NCI-H1092 treated with DMSO at 0.1 percent for 48 hours (cell line): Measurements from ENCODE around the gene NFS1.
"Not testable (repeated sequence)": the region's sequence is repeated elsewhere in the genome, so short reads cannot be mapped to it uniquely, and the experiment has no call there.

Experiments used
- DNase-seq: peaks from one replicate; lab custom pipeline; 2025; lab: John Stamatoyannopoulos, UW

The NFS1 gene

DNA sequence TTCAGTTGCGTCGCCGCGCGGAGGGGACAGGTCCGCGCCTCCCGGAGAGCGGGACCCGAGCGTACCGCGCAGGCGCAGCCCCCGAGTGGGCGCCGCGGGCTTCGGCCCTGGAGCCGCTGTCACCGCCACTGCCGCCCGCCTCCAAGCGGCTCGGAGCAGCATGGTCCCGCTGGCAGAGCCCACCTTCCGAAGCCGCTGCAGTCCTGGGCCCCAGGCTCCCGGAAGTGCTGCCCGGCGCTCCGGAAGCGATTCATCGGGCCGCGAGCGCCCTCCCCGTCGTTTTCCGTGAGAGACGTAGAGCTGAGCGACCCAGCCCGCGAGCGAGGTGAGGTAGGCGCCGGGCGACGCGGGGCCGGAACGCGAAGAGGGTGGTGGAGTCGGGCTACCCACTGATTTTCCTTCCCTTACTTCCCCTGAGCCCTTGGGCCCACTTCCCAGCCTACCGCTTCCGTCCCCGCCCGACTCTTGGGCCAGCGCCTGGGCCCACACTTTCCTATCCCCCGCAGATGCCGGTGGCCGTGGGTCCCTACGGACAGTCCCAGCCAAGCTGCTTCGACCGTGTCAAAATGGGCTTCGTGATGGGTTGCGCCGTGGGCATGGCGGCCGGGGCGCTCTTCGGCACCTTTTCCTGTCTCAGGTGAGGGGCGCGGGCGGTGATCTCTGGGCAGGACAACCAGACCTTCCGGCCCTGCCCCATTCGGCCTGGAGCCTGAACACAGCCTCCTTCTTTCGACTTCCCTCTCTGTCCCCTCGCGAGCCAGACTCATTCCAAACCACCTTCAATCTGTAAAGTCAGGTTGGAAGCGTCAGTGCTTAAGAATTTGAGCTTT is at the start of gene NFS1, which contains the start of gene ROMO1:
Gene NFS1 (minus strand): TSS at position 226 of the 830 bp plus-strand sequence. CDS start 64 bp downstream, at position 162.
Gene ROMO1 (plus strand): TSS at position 279 of the 830 bp plus-strand sequence. CDS start 228 bp downstream, at position 507.
- DNase-seq: peak; percentile 89

DNA sequence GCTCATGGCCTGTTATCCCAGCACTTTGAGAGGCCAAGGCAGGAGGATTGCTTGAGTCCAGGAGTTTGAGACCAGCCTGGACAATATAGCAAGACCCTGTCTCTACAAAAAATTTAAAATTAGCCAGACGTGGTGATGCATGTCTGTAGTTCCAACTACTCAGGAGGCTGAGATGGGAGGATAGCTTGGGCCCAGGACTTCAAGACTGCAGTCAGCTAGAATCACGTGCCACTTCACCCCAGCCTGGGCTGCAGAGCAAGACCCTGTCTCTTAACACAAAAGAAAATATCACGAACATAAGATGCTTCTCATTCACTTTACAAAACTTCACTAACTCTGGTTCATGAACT is 45.3 kb upstream of the NFS1 start:
- DNase-seq: not testable (repeated sequence)

DNA sequence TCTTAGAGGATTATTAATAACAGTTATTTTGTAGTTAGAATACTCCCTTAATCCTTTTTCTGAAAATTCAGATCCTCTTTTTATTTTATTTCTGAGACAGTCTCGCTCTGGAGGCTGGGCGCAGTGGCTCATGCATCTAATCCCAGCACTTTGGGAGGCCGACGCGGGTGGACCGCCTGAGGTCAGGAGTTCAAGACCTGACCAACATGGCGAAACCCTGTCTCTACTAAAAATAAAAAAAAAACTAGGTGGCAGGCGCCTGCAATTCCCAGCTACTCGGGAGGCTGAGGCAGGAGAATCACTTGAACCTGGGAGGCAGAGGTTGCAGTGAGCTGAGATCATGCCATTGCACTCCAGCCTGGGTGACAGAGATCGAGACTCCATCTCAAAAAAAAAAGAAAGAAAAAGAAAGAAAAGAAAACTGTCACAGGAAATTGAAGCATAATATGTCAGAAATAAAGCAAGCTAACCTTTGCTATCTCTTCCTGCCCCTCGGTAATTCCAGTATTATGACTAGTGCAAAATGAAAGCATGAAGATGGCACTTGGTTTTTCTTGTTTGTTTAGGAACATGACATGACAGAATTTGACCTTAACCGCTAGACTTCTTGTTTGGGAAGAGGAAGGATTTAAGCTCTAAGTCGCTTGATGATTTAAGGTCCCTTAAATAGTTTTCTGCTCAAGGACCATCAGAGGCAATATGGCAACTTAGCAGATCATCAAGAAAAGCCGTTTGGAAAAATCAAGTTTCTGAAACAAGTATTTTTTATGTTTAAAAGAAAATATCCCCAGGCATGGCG is 44.7 kb upstream of the NFS1 start:
- DNase-seq: no peak

DNA sequence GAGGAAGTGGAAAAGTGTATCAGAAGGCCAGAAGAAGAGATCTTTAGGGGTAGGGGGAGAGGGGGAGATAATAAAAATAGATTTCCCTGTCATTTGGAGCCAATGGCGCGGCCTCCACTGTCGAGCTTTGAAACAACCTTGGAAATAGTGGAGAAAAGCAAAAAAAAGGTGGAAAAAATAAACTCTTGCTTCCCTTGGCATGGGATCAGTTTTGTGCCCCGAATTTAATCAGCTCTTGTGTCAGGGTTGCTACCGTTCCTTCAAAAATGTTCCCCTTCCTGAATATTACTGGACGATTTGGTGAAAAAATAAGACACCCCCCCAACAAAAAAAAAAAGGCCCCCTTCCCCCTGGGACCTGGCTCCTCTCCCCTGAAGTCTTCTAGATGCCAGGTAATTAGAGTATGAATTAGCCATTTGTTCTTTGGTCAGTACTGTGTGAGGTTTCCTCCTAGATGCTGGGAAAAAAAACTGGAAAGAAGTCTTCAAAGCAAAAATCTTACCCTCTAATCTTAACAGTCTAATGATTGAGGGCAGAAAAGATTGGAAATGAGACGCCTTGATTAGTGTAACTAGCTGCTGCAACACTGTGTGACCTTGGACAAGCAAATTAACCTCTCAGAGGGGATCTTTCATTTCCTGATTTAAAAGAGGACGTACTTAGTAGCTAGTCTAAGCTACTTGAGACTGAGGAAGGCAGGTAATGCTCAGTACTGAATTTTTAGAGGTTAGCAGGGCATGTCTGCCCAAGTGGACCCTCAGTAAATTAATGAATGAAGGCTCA is 43.8 kb upstream of the NFS1 start:
- peak; percentile 44 for DNase-seq

DNA sequence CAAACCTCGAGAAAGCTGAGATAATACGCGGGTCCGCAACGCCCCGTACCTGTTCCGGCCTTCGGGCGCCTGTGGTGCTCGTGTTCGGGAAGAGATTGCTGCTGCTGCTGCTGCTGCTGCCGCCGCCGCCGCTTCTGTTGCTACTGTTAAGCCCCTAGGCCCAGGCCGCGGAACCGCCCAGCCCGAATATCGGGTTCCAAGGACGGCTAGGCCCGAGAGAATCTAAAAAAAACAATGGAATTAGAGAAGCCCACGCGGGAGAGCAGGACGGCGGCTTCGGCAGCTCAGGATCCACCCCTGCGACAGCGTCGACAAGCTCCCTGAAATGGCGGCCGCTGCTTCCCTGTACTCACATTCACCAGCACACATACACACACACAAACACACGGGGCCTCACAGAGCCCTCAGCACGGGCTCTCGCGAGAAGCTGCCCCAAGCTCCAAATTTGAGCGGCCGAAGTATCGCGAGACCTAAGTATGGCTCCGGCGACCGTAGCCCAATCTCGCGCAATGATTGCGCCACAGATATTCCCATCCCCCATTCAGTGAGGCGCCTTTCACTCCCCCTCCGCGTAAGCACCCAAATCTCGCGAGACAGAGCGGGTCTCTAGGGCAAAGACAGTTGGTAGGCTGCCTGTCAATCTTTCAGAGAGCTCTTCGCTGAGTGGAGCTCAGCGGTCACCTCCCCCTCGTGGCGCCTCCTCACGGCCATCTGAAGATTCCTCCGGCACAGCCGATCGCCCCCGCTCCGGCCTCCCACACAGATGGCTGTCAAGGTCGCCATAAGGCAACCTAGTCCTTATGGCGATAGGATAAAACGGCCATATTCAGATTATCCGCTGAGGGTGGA is 43.0 kb upstream of the NFS1 start, which contains the start of gene RBM39:
Gene RBM39 (minus strand): TSS at position 369 of the 849 bp plus-strand sequence. CDS start 1,386 bp downstream, outside the sequence.
- DNase-seq: peak; percentile 100

DNA sequence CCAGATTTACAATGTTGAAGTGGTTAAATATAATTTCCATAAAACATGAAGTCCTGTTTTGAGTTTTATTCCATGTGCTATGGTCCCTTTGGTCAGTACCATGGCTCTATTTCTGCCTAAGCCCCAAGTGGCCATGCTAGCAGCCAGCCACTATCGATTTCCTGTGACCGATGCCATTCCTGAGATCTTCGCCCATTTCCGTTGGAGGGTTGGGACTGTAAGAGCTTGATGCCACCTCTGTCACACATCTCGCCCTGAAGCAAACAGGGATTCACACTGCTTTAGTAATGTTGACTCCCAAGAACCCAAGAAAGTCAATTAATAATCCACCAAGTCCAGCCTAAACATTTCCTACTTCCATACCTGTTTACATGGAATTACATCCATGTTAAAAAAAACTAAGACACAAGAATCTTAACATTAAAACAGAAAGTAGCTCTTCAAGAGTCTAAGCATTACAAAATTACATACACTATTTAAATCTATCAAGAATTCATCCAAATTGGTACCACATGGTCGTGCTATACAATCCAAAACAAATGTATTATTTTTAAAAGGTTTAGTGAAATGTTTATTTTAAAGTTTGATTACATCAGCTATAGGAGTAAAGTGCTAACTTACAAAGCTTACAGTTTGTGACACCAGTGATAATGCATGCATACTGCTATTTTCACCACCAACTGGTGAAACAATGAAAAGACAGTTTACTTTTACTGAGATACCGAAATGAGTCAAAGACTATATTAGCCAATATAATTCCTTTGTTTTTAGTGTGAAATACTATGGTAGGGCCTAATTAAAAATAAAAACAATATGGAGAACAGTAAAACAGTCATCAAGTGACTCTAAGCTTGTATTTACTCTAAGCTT is 40.4 kb upstream of the NFS1 start:
- DNase-seq: no peak

DNA sequence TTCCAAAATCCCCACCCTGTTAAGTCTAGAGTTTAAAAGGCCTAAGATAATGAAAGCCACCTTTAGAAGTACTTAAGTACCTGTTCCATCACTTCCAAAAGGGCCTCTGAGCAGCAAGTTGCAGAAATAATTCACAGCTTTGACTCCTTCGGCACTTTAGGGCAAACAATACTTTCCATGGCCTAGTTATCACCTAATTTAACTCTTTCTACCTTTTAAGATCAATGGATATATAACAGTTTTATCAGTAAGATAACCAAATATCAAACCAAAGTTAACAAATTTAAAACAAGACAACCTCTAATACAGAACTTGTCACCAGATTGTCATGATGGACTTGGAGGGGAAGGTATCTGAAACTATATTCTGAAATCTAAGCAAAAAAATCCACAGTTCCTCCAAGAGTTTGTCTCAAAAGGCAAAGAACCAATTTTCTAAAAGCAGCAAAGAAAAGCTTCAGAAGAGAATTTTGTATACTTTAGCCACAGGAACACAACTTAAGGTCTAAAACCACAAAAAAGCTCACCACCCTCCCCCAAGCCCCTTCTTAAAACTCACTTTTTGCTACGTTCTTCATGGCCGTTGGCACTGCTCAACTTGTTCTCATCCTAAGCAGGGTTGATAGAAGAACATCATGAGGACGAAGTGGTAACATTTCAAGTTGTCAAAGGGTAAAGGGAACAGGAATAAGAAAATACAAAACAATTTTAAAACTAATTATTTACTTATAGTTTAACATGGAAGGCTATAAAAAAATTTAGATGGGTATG is 39.4 kb upstream of the NFS1 start:
- no peak for DNase-seq

DNA sequence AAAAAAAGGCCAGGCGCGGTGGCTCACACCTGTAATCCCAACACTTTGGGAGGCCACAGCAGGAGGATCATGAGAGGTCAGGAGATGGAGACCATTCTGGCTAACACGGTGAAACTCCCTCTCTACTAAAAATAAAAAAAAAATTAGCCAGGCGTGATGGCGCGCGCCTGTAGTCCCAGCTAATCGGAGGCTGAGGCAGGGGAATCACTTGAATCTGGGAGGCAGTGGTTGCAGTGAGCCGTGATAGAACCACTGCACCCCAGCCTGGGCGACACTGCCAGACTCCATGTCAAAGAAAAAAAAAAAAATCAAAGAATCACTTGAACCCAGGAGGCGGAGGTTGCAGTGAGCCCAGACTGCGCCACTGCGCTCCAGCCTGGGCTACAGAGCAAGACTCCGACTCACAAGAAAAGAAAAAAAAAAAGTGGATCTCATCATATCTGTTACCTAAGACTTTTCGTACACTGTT is 38.7 kb upstream of the NFS1 start:
- DNase-seq: no peak

DNA sequence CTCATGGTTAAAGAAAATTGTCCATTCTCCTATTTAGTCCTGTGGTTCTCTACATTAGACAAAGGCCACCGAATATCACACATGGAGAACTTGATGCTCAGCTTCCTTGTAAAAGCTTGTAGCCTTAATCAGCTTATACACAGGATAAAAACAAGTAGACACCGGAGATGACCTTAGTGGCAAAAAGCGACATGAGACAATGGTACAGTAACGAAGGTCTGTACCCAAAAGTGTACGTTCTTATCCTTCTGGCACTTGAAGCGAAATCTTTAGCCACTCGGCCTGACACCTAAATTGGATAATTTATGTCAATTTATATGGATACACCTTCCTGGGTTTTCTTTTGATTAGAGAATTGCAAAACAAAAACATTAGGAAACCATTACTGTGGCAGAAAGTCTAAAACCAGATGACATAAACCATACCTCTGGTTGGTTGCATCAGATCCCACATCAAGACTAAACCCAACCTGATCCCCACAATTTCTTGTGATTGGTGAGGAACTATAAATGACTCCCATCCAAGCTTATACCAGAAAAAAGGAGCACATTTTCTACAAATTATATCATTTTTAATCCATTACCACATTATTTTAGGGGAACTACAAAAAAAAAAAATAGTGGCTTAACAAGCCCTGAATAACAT is 36.8 kb upstream of the NFS1 start:
- no peak for DNase-seq

DNA sequence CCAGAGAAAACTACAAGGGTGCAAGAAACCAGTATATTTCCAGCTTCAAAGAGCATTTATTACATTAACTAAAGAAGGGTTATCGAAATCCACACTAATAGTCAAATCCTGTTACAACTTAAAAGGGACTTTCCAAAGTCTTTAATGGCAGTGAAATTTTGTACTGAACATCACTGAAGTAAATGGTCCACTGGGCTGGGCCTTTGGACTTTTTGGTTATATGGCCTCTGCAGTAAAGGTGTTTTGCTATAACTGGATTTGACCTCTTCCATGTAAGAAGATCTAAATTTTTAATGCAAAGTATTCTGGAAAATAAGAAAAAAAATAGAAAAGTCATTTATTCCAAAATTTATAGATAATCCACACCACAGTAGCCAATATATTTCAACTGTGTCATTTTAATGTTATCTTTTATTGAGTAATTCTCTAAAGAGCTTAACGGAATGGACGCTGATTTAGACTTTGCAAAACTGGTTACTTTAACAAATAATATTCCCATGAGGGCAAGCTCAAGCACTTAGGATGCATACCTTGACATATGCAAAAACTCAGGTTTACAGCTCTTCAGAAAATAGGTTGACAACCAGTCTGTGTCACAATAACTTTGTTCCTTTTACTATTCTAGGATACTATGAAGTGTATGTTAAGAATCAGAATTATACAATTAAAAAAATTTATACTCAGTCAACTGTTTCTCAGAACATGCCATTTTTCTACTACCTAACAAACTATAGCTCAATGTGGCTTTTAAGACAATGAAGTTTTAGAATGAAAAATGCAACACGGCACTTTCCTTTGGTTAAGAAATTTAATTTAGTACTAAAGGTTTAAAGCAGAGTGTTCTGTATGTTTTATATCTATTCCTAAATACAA is 35.9 kb upstream of the NFS1 start:
- no peak for DNase-seq

DNA sequence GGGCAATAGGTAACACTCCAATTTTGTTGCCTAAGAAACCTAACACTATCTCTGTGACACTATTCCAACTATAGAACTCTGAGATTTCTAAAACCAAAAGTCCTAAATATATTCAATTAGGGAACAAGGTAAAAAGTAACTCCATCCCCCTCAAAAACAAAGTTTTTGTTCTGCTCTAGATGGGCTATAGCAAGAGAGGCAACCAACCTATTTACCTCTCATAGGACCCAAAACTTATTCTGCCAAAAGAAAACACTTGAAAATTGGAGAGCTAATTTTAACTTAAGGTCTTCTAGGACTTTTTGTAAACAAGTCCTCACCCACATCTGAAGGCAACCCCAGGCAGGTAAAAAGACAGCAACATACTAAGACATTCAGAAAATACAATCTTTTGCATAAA is 35.2 kb upstream of the NFS1 start:
- DNase-seq: no peak

DNA sequence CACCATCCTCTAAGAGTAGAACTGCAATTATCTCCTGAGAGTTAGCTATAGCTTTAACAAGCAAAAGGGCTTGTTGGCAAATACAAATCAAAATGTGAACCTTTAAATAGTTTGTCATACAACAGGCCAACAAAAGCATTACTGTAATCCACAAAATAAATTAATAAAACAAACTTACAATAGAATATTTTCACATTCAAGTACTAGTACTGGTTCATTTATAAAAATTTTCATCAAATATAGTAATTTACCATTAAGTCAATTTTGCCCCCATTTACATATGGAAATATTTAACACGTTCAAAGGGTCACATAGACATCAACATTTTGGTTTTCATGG is 33.5 kb upstream of the NFS1 start:
- no peak for DNase-seq

DNA sequence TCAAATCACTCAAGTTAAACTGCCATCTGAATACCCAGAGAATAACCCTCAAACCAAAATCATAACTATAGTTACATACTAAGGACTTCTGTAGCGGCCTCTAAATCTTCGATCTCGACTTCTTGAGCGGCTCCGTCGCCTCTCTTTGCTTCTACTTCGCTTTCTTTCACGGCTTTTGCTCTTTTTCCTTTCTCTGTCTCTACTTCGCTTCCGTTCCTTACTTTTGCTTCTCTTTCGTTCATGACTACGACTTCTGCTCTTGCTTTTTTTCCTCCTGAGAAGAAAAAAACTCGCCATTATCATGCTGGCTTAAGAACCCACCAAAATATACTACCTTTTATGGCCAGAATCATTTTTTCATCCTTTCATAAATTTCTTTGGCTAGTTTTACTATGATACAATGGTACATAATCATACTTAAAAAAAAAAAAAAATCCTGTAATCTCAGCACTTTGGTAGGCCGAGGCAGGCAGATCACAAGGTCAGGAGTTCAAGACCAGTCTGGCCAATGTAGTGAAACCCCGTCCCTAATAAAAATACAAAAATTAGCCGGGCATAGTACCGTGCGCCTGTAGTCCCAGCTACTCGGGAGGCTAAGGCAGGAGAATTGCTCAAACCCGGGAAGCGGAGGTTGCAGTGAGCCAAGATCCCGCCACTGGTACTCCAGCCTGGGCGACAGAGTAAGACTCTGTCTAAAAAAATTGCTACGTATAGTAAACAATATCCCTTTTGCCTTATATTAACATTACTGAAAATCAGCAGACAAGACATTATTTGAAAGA is 32.9 kb upstream of the NFS1 start:
- no peak for DNase-seq

DNA sequence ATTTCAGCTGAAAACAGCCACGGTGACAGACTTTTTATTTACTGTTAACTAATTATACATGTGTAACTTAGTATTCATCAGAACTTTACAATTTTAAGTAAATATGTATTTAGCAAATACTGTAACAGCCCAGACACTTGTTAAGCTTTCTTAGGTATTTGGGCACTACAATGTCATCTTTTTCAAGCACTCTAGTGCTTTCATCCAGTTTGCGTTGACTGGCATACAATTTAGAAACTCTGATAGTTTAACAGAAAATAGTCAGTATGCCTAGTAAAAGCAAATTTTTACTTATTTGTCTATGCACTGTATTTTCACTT is 32.3 kb upstream of the NFS1 start:
- no peak for DNase-seq

DNA sequence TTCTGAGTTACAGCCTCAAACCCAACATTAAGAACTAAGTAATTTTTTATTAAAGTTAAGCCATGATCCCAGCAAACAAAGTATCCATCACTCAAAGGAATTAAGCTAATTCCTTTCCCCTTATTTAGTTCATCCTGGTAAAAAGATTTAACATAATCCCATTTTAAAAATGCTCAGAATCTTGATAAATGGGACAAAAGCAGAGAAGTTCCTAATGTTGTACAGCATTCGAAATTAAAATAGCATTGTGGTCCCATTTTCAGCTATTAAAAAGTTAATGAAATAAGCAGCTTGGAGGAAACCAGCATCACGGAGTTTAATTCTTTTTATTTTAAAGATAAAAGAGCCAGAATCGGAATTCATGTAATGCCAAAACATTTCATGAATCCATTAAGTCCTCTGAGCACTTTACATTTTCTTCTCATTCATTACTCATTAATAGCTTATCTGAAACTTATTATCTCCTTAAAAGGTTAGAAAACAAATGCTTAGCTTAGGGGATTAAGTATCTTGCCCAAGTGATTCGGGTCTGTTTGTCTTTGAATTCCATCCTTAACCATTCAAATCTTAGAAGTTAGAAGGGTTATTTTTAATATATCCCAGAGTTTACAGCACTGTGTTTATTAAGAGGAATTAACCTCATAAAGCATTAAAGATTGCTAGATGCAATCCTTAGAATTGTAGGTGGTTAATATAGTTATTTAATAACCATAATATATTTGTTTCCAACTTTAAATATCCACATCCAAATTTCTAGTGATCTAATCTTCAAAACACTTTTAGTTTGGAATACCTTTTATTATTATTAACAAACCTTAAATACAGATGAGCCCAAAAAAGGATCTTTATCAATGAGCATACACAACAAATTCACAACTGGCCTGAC is 31.7 kb upstream of the NFS1 start:
- DNase-seq: no peak

DNA sequence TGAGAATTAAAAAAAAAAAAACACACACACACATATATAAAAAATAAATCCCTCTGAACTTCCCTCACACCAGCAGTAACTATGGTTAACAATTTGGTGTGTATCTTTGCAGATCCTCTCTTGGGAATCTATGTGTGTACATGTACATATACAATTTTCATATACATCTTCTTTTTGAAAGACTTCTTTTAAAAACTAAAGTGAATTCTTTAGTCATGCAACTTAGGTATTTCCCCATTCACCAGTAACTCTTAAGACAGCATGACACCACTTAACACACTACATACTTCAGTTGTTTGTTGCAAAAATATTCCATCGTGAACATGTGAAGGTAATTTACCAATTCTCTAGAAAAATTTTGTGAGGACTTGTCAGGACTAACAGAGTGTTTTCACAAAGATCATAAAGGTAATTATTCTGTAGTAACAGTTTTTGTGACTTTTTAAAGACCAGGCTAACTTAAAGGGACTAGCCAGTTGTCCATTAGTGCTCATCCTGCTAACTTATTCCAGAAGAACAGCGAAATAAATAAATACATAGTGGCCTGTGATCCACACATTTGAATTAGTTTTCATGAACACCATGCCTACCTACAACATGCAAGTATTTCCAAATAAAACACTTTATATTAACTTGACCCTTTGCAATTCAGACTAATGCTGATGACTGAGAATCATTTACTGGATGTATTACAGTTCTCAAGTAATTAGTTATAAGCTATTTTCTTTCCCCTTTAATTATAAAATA is 30.9 kb upstream of the NFS1 start:
- no peak for DNase-seq
